IMR-90 (cell line): ENCODE results near the gene PLD4. TPM values are rescaled to one million over a fixed set of nuclear protein-coding genes. Genes with fewer than 3 reads are reported as not detected.

Experiments used
- ATAC-seq: fragments of 200-7000 bp; cut with Tn5 transposase; 2 replicates; pipeline ENCODE4 v1.9.1; 2020; ENCODE audit warnings: low read depth, mild to moderate bottlenecking, moderate library complexity
- BruUV-seq: library from RNA; stranded (reverse); fragments of 400-500 nt; replicated peaks from 2 replicates; lab custom pipeline; 2021; lab: Mats Ljungman, UMichigan
- CTCF ChIA-PET: fragments of 300-600 bp; formaldehyde crosslinking; extraction: SDS; loops from one replicate; lab custom pipeline; 2021; ENCODE audit warnings: antibody characterized with exemption; lab: Yijun Ruan, JAX
- POLR2A ChIA-PET: fragments of 300-600 bp; sonication (Branson Sonifier 250); formaldehyde crosslinking; loops from one replicate; lab custom pipeline; 2022; ENCODE audit warnings: antibody characterized with exemption; ENCODE audit not compliant: unreplicated experiment; lab: Charles Lee
- DNase-seq: peaks from one replicate; pipeline ENCODE4 v3.0.0; 2013
- H2AFZ ChIP-seq: replicated peaks from 2 replicates; pipeline ENCODE3; 2013; ENCODE audit warnings: low read length, mild to moderate bottlenecking; ENCODE audit not compliant: poor library complexity
- H2AK5ac ChIP-seq: 2 replicates; pipeline ENCODE4 v1.6.1; 2013; ENCODE audit warnings: low read depth, low read length, inconsistent platforms
- H2AK9ac ChIP-seq: replicated peaks from 2 replicates; pipeline ENCODE3; 2013; ENCODE audit warnings: mild to moderate bottlenecking, low read depth, low read length, moderate library complexity; ENCODE audit not compliant: poor library complexity
- H2BK120ac ChIP-seq: 2 replicates; pipeline ENCODE4 v1.6.1; 2013; ENCODE audit warnings: low read depth, low read length, inconsistent platforms
- H2BK15ac ChIP-seq: 3 replicates; pipeline ENCODE4 v1.6.1; 2013; ENCODE audit warnings: low read depth, low read length, inconsistent platforms
- H2BK20ac ChIP-seq: 2 replicates; pipeline ENCODE4 v1.6.1; 2013; ENCODE audit warnings: low read depth, mild to moderate bottlenecking, inconsistent platforms, low read length, moderate library complexity
- H2BK5ac ChIP-seq: 2 replicates; pipeline ENCODE4 v1.6.1; 2013; ENCODE audit warnings: mild to moderate bottlenecking, low read depth, low read length, inconsistent platforms; ENCODE audit not compliant: poor library complexity, severe bottlenecking
- H3K14ac ChIP-seq: replicated peaks from 2 replicates; pipeline ENCODE4 v1.6.1; 2013; ENCODE audit warnings: low read depth, low read length, inconsistent platforms
- H3K18ac ChIP-seq: 2 replicates; pipeline ENCODE4 v1.6.1; 2013; ENCODE audit warnings: low read depth, low read length, control low read depth
- H3K23ac ChIP-seq: 2 replicates; pipeline ENCODE4 v1.6.1; 2013; ENCODE audit warnings: low read depth, low read length, inconsistent platforms
- H3K27ac ChIP-seq: 2 replicates; pipeline ENCODE4 v1.5.1; 2013; ENCODE audit warnings: mild to moderate bottlenecking, control low read depth, low read length; ENCODE audit not compliant: insufficient read depth
- H3K27me3 ChIP-seq: 2 replicates; pipeline ENCODE4 v1.6.1; 2013; ENCODE audit warnings: low read length; ENCODE audit not compliant: control insufficient read depth, insufficient read depth
- H3K36me3 ChIP-seq: 2 replicates; pipeline ENCODE4 v1.6.1; 2013; ENCODE audit warnings: low read length, mixed read lengths; ENCODE audit not compliant: control insufficient read depth, insufficient read depth
- H3K4ac ChIP-seq: 2 replicates; pipeline ENCODE4 v1.6.1; 2013; ENCODE audit warnings: low read depth, low read length, inconsistent platforms
- H3K4me1 ChIP-seq: 2 replicates; pipeline ENCODE4 v1.6.1; 2013; ENCODE audit warnings: low read length, mixed read lengths; ENCODE audit not compliant: control insufficient read depth, insufficient read depth
- H3K4me2 ChIP-seq: 2 replicates; pipeline ENCODE4 v1.6.1; 2013; ENCODE audit warnings: low read depth, mild to moderate bottlenecking, control low read depth, low read length, moderate library complexity
- H3K4me3 ChIP-seq: 2 replicates; pipeline ENCODE4 v1.5.1; 2013; ENCODE audit warnings: low read depth, mild to moderate bottlenecking, control low read depth, low read length, moderate library complexity; ENCODE audit not compliant: insufficient read depth
- H3K56ac ChIP-seq: 2 replicates; pipeline ENCODE4 v1.6.1; 2013; ENCODE audit warnings: low read length, inconsistent platforms; ENCODE audit not compliant: insufficient read depth; ENCODE audit errors: extremely low read depth
- H3K79me1 ChIP-seq, 2 experiments: 2 replicates each; pipeline ENCODE4 v1.6.1; 2013; ENCODE audit warnings: low read length in 2 of 2, inconsistent platforms in 1 of 2, low read depth in 1 of 2
- H3K9ac ChIP-seq: 2 replicates; pipeline ENCODE4 v1.6.1; 2013; ENCODE audit warnings: low read depth, low read length, control low read depth
- H3K9me1 ChIP-seq: 2 replicates; pipeline ENCODE4 v1.6.1; 2013; ENCODE audit warnings: low read length, inconsistent platforms; ENCODE audit not compliant: insufficient read depth
- H3K9me3 ChIP-seq: 2 replicates; pipeline ENCODE4 v1.6.1; 2013; ENCODE audit warnings: low read length; ENCODE audit not compliant: control insufficient read depth, insufficient read depth
- H4K20me1 ChIP-seq: 2 replicates; pipeline ENCODE4 v1.6.1; 2013; ENCODE audit warnings: low read length, inconsistent platforms; ENCODE audit not compliant: insufficient read depth
- H4K5ac ChIP-seq: 2 replicates; pipeline ENCODE4 v1.6.1; 2013; ENCODE audit warnings: mild to moderate bottlenecking, low read depth, low read length, control low read depth
- H4K8ac ChIP-seq, 2 experiments: 2 replicates each; pipeline ENCODE4 v1.6.1; 2013; ENCODE audit warnings: low read depth in 2 of 2, low read length in 2 of 2, control low read depth in 1 of 2, inconsistent platforms in 1 of 2
- H4K91ac ChIP-seq: 2 replicates; pipeline ENCODE4 v1.6.1; 2013; ENCODE audit warnings: low read depth, low read length, inconsistent platforms; ENCODE audit not compliant: insufficient read depth
- BHLHE40 ChIP-seq: fragments of 150-350 bp; IDR thresholded peaks from 2 replicates; pipeline ENCODE4 v1.6.1; 2016; ENCODE audit warnings: mild to moderate bottlenecking, low read depth, low read length
- CEBPB ChIP-seq: IDR thresholded peaks from 2 replicates; pipeline ENCODE4 v1.6.1; 2012; ENCODE audit warnings: low read depth, low read length, improper control_type of control experiment
- CHD1 ChIP-seq: IDR thresholded peaks from 2 replicates; pipeline ENCODE4 v1.6.1; 2012; ENCODE audit warnings: low read depth, low read length, improper control_type of control experiment
- FOS ChIP-seq: fragments of 150-350 bp; IDR thresholded peaks from 2 replicates; pipeline ENCODE4 v1.6.1; 2016; ENCODE audit warnings: low read depth, low read length
- MAFK ChIP-seq: IDR thresholded peaks from 2 replicates; pipeline ENCODE4 v1.6.1; 2012; ENCODE audit warnings: low read depth, low read length, improper control_type of control experiment
- MXI1 ChIP-seq: IDR thresholded peaks from 2 replicates; pipeline ENCODE4 v1.6.1; 2012; ENCODE audit warnings: low read depth, mild to moderate bottlenecking, low read length, moderate library complexity, borderline replicate concordance
- POLR2A ChIP-seq: IDR thresholded peaks from 2 replicates; pipeline ENCODE4 v1.6.1; 2012; ENCODE audit warnings: mild to moderate bottlenecking, low read depth, low read length
- RAD21 ChIP-seq: IDR thresholded peaks from 2 replicates; pipeline ENCODE4 v1.6.1; 2012; ENCODE audit warnings: low read length, improper control_type of control experiment
- RCOR1 ChIP-seq: IDR thresholded peaks from 2 replicates; pipeline ENCODE4 v1.6.1; 2012; ENCODE audit warnings: mild to moderate bottlenecking, low read length, improper control_type of control experiment; ENCODE audit not compliant: insufficient replicate concordance
- RFX5 ChIP-seq: IDR thresholded peaks from 2 replicates; pipeline ENCODE4 v1.8.0; 2012; ENCODE audit warnings: low read depth, mild to moderate bottlenecking, low read length, moderate library complexity
- SMC3 ChIP-seq: fragments of 150-350 bp; IDR thresholded peaks from 2 replicates; pipeline ENCODE4 v1.6.1; 2016; ENCODE audit warnings: low read depth, mild to moderate bottlenecking, antibody characterized with exemption, low read length, moderate library complexity
- USF2 ChIP-seq: fragments of 150-350 bp; IDR thresholded peaks from 2 replicates; pipeline ENCODE4 v1.6.1; 2017; ENCODE audit warnings: mild to moderate bottlenecking, antibody characterized with exemption, low read length, low read depth
- WGBS, 2 experiments: methylation state at CpG; one replicate each; pipeline versions ENCODE4 v1.1.5 to v1.1.7; 2013; ENCODE audit warnings: missing lambda C conversion rate in 2 of 2; ENCODE audit not compliant: insufficient read length in 1 of 2; ENCODE audit errors: extremely low coverage in 2 of 2; 5-methylcytosine and 5-hydroxymethylcytosine counted together
- dilution Hi-C: fragments of 300-500 bp; cut with HindIII; formaldehyde crosslinking; loops from one replicate; pipeline ENCODE4 v1.14.3; 2018; ENCODE audit warnings: low sequenced_read_pairs; ENCODE audit not compliant: unreplicated experiment
- in situ Hi-C: fragments of 300-500 bp; cut with MboI; formaldehyde crosslinking; loops from 3 replicates; pipeline ENCODE4 v1.14.3; 2019; ENCODE audit warnings: low sequenced_read_pairs, inconsistent platforms, mixed read lengths
- intact Hi-C: fragments of 100-400 bp; cut with micrococcal nuclease; formaldehyde crosslinking; loops from 2 replicates; pipeline ENCODE4 v1.10.0; 2022
- polyA plus RNA-seq, 3 experiments: library from polyadenylated mRNA; depleted of rRNA; stranded (reverse); fragments of >200 nt; gene quantifications; 2 replicates each; pipeline ENCODE4 v1.2.3, GENCODE V29; 2012; ENCODE audit warnings: low replicate concordance in 1 of 3
- total RNA-seq: library from RNA; depleted of rRNA; stranded (reverse); fragments of >200 nt; gene quantifications from 2 replicates; pipeline ENCODE4 v1.2.3, GENCODE V29; 2012
- TF ChIP-seq, protein P1 (sequence below): conservative IDR thresholded peaks from 2 replicates; pipeline ENCODE4 v1.5.1; 2012; ENCODE audit warnings: mild to moderate bottlenecking, low read depth, low read length, improper control_type of control experiment
- TF ChIP-seq, protein P2 (sequence below): fragments of 150-350 bp; IDR thresholded peaks from 2 replicates; pipeline ENCODE4 v1.6.1; 2016; ENCODE audit warnings: low read depth, mild to moderate bottlenecking, low read length, moderate library complexity, borderline replicate concordance

Gene PLD4
- total and polyA plus RNA-seq, 2 of the 4 experiments (the other 2 are of a cell fraction) = 0.05 TPM; not detected in 1

GRCh38 chr14:104898870-104899510 lies 25.7 kb upstream of the PLD4 start (continued):
- no peak for TF ChIP-seq MAFK

- Histone ChIP-seq H2AK9ac (no peak overlapping the region), H3K27ac (no peak overlapping the region), H2BK120ac (no peak overlapping the region), H2AK5ac (no peak overlapping the region), H3K27me3 (peaks cover 20% of the 10 kb centered on the region), H4K8ac (no peak overlapping the region), H3K18ac (no peak overlapping the region), H3K56ac (no peak overlapping the region), H4K91ac (no peak overlapping the region), H3K4ac (no peak overlapping the region), H3K4me2 (no peak overlapping the region), H2BK5ac (no peak overlapping the region), H4K5ac (no peak overlapping the region), H3K4me1 (no peaks in the 10 kb centered on the region; the same call in 1 of the 2 replicates), H2BK15ac (no peak overlapping the region), H3K79me1 (no peaks in the 10 kb centered on the region), H3K4me3 (no peak overlapping the region), H3K36me3 (peaks cover under 1% of the 10 kb centered on the region; the same call in 1 of the 2 replicates), H3K9ac (no peak overlapping the region), H3K9me3 (0 out of 2 replicates have a peak, but pooled peaks cover 2% of the 10 kb centered on the region), H2BK20ac (no peak overlapping the region), H3K14ac (no peak overlapping the region), H3K23ac (no peak overlapping the region), H2AFZ (no peak overlapping the region), H4K20me1 (no peaks in the 10 kb centered on the region; the same call in 1 of the 2 replicates), H3K9me1 (no peaks in the 10 kb centered on the region)
- ATAC-seq (no peak), DNase-seq (no peak)
- dilution Hi-C loops = no loop called here
- in situ Hi-C loops = no loop called here
- WGBS, 2 experiments = no CpG with 5 or more reads among the region's 2 CpGs
- ChIA-PET CTCF (no interaction called here), POLR2A (no interaction called here)
- intact Hi-C loops = no loop called here
- BruUV-seq = no TSS peak
- TF ChIP-seq RCOR1 = no peak
- no peak for TF ChIP-seq BHLHE40
- TF ChIP-seq MAFK = no peak
- TF ChIP-seq CHD1 = no peak
- TF ChIP-seq POLR2A = no peak
- TF ChIP-seq USF2 = no peak
- TF ChIP-seq, protein P1, sequence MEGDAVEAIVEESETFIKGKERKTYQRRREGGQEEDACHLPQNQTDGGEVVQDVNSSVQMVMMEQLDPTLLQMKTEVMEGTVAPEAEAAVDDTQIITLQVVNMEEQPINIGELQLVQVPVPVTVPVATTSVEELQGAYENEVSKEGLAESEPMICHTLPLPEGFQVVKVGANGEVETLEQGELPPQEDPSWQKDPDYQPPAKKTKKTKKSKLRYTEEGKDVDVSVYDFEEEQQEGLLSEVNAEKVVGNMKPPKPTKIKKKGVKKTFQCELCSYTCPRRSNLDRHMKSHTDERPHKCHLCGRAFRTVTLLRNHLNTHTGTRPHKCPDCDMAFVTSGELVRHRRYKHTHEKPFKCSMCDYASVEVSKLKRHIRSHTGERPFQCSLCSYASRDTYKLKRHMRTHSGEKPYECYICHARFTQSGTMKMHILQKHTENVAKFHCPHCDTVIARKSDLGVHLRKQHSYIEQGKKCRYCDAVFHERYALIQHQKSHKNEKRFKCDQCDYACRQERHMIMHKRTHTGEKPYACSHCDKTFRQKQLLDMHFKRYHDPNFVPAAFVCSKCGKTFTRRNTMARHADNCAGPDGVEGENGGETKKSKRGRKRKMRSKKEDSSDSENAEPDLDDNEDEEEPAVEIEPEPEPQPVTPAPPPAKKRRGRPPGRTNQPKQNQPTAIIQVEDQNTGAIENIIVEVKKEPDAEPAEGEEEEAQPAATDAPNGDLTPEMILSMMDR = no peak
- no peak for TF ChIP-seq CEBPB
- TF ChIP-seq RFX5 = no peak
- TF ChIP-seq, protein P2, sequence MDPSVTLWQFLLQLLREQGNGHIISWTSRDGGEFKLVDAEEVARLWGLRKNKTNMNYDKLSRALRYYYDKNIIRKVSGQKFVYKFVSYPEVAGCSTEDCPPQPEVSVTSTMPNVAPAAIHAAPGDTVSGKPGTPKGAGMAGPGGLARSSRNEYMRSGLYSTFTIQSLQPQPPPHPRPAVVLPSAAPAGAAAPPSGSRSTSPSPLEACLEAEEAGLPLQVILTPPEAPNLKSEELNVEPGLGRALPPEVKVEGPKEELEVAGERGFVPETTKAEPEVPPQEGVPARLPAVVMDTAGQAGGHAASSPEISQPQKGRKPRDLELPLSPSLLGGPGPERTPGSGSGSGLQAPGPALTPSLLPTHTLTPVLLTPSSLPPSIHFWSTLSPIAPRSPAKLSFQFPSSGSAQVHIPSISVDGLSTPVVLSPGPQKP = no peak
- TF ChIP-seq SMC3 = no peak
- TF ChIP-seq MXI1 = no peak
- no peak for TF ChIP-seq FOS
- no peak for TF ChIP-seq RAD21
Measured at GRCh38 chr14:104899781-104900180, 24.9 kb upstream of the PLD4 start.
